GM12874 (cell line): Measurements from ENCODE around the gene KCNJ10.

Experiments
- CTCF ChIP-seq: IDR thresholded peaks from 2 replicates; pipeline ENCODE4 v1.5.1; 2011; ENCODE audit warnings: low read depth, mild to moderate bottlenecking, control low read depth, low read length, moderate library complexity; ENCODE audit not compliant: insufficient read depth

Gene KCNJ10

GRCh38 chr1:160103658-160104408 is 33.9 kb upstream of the KCNJ10 start:
- no peak for TF ChIP-seq CTCF

- no peak for TF ChIP-seq CTCF
Measured at GRCh38 chr1:160101717-160102522, 32.0 kb upstream of the KCNJ10 start.

- peak; percentile 94 for TF ChIP-seq CTCF
Measured at GRCh38 chr1:160101037-160101716, 31.2 kb upstream of the KCNJ10 start.

GRCh38 chr1:160099716-160100375 is 29.9 kb upstream of the KCNJ10 start:
- TF ChIP-seq CTCF = no peak

- no peak for TF ChIP-seq CTCF
Measured at GRCh38 chr1:160098852-160099561, 29.0 kb upstream of the KCNJ10 start.

GRCh38 chr1:160097911-160098851 is 28.2 kb upstream of the KCNJ10 start, which contains the start of gene IGSF8:
TSS of gene IGSF8 (minus strand) at chr1:160098619. CDS start at chr1:160098472, 147 bp downstream.
- TF ChIP-seq CTCF = no peak
